Mesenchymal stem cell (in vitro differentiated cells and primary cell): ENCODE results near the gene ARRB1.
A peak's percentile ranks its signal among the peaks of the same experiment; 100 is the strongest.
"Not testable (repeated sequence)": the region's sequence is repeated elsewhere in the genome, so short reads cannot be mapped to it uniquely, and the experiment has no call there.

Source experiments
- DNase-seq: peaks from one replicate; pipeline ENCODE4 v3.0.0-alpha.2; 2013
- H2AFZ ChIP-seq: one replicate; pipeline ENCODE4 v1.6.1; 2013; ENCODE audit warnings: low read depth, mild to moderate bottlenecking, control low read depth, inconsistent platforms, low read length, moderate library complexity
- H2AK5ac ChIP-seq: 2 replicates; pipeline ENCODE4 v1.6.1; 2013; ENCODE audit warnings: low read length, moderate library complexity, mild to moderate bottlenecking, inconsistent platforms; ENCODE audit not compliant: severe bottlenecking
- H2BK120ac ChIP-seq: one replicate; pipeline ENCODE4 v1.6.1; 2013; ENCODE audit warnings: low read depth, mild to moderate bottlenecking, inconsistent platforms, low read length, moderate library complexity
- H2BK12ac ChIP-seq, 2 experiments: one replicate each; pipeline ENCODE4 v1.6.1; 2013; ENCODE audit warnings: inconsistent platforms in 2 of 2, low read length in 2 of 2, mild to moderate bottlenecking in 2 of 2, moderate library complexity in 2 of 2, control low read depth in 1 of 2
- H2BK15ac ChIP-seq: one replicate; pipeline ENCODE4 v1.6.1; 2013; ENCODE audit warnings: mild to moderate bottlenecking, low read depth, inconsistent platforms; ENCODE audit not compliant: poor library complexity, severe bottlenecking
- H2BK5ac ChIP-seq: 2 replicates; pipeline ENCODE4 v1.6.1; 2013; ENCODE audit warnings: low read depth, mild to moderate bottlenecking, low read length, control low read depth, inconsistent platforms; ENCODE audit not compliant: poor library complexity, severe bottlenecking
- H3K14ac ChIP-seq, 2 experiments: one replicate each; pipeline ENCODE4 v1.6.1; 2013; ENCODE audit warnings: inconsistent platforms in 2 of 2, low read length in 2 of 2, control low read depth in 1 of 2, mild to moderate bottlenecking in 1 of 2, moderate library complexity in 1 of 2
- H3K18ac ChIP-seq, 2 experiments: one replicate each; pipeline ENCODE4 v1.6.1; 2013; ENCODE audit warnings: inconsistent platforms in 2 of 2, low read length in 2 of 2, control low read depth in 1 of 2, low read depth in 1 of 2, mild to moderate bottlenecking in 1 of 2
- H3K23ac ChIP-seq, 2 experiments: one replicate each; pipeline ENCODE4 v1.6.1; 2013; ENCODE audit warnings: inconsistent platforms in 2 of 2, low read length in 2 of 2, mild to moderate bottlenecking in 2 of 2, moderate library complexity in 2 of 2, control low read depth in 1 of 2
- H3K27ac ChIP-seq: 2 replicates; pipeline ENCODE4 v1.5.1; 2013; ENCODE audit warnings: mild to moderate bottlenecking, moderate library complexity, low read length, control low read depth, inconsistent platforms; ENCODE audit not compliant: poor library complexity, severe bottlenecking
- H3K27me3 ChIP-seq, 2 experiments: 2 replicates each; pipeline versions ENCODE4 v1.6.1 to v1.7.0; 2013; ENCODE audit warnings: low read length in 2 of 2, mild to moderate bottlenecking in 2 of 2, moderate library complexity in 2 of 2, control low read depth in 1 of 2, inconsistent platforms in 1 of 2; ENCODE audit not compliant: control insufficient read depth in 1 of 2, insufficient read depth in 1 of 2
- H3K36me3 ChIP-seq, 2 experiments: 2 replicates each; pipeline versions ENCODE4 v1.6.1 to v1.7.0; 2013; ENCODE audit warnings: low read length in 2 of 2, control low read depth in 1 of 2, inconsistent platforms in 1 of 2, low read depth in 1 of 2, mild to moderate bottlenecking in 1 of 2; ENCODE audit not compliant: insufficient read depth in 2 of 2, control insufficient read depth in 1 of 2
- H3K4ac ChIP-seq, 2 experiments: one replicate each; pipeline ENCODE4 v1.6.1; 2013; ENCODE audit warnings: inconsistent platforms in 2 of 2, low read length in 2 of 2, mild to moderate bottlenecking in 2 of 2, moderate library complexity in 2 of 2, control low read depth in 1 of 2, low read depth in 1 of 2
- H3K4me1 ChIP-seq: 2 replicates; pipeline ENCODE4 v1.6.1; 2013; ENCODE audit warnings: low read depth, low read length, control low read depth; ENCODE audit not compliant: control insufficient read depth, insufficient read depth
- H3K4me2 ChIP-seq: 2 replicates; pipeline ENCODE4 v1.6.1; 2013; ENCODE audit warnings: low read length, mild to moderate bottlenecking, inconsistent platforms; ENCODE audit not compliant: poor library complexity, severe bottlenecking
- H3K4me3 ChIP-seq, 2 experiments: 2 replicates each; pipeline versions ENCODE4 v1.5.1 to v1.7.0; 2013; ENCODE audit warnings: low read length in 2 of 2, mild to moderate bottlenecking in 2 of 2, control low read depth in 1 of 2, low read depth in 1 of 2; ENCODE audit not compliant: insufficient read depth in 1 of 2
- H3K79me1 ChIP-seq: replicated peaks from 2 replicates; pipeline ENCODE4 v1.6.1; 2013; ENCODE audit warnings: mild to moderate bottlenecking, control low read depth, low read length, inconsistent platforms; ENCODE audit not compliant: poor library complexity, severe bottlenecking
- H3K9ac ChIP-seq: 2 replicates; pipeline ENCODE4 v1.7.0; 2013; ENCODE audit warnings: mild to moderate bottlenecking, low read length, moderate library complexity
- H3K9me3 ChIP-seq: 2 replicates; pipeline ENCODE4 v1.7.0; 2013; ENCODE audit warnings: mild to moderate bottlenecking, low read length; ENCODE audit not compliant: control insufficient read depth
- H4K8ac ChIP-seq: one replicate; pipeline ENCODE4 v1.6.1; 2013; ENCODE audit warnings: inconsistent platforms, mild to moderate bottlenecking, low read length, moderate library complexity
- H4K91ac ChIP-seq: one replicate; pipeline ENCODE4 v1.6.1; 2013; ENCODE audit warnings: mild to moderate bottlenecking, low read length, inconsistent platforms
- WGBS: methylation state at CpG from one replicate; pipeline ENCODE4 v1.1.7; 2013; ENCODE audit warnings: mixed read lengths; 5-methylcytosine and 5-hydroxymethylcytosine counted together

Gene ARRB1

GRCh38 chr11:75334402-75334891 lies 17.0 kb downstream of the ARRB1 start:
- Histone ChIP-seq H3K4ac (peak overlapping the region; percentile 56 to 83), H3K27ac (peak overlapping the region; percentile 20), H3K79me1 (peaks cover 35% of the 10 kb centered on the region), H2AFZ (no peak overlapping the region), H3K4me3 (no peak overlapping the region), H3K9ac (peak overlapping the region; percentile 41), H3K36me3 (no peaks in the 10 kb centered on the region), H3K4me1 (peaks cover 47% of the 10 kb centered on the region), H2BK120ac (peak overlapping the region; percentile 80), H3K4me2 (no peak overlapping the region), H3K9me3 (no peaks in the 10 kb centered on the region), H3K27me3 (no peaks in the 10 kb centered on the region), H4K8ac (peak overlapping the region; percentile 71), H2BK12ac (peak overlapping the region; percentile 62 to 85), H4K91ac (peak overlapping the region; percentile 86), H3K18ac (peak overlapping the region; percentile 41 to 84), H3K23ac (no peak overlapping the region), H3K14ac (peak overlapping the region in 1 of 2 experiments; percentile 35), H2AK5ac (peak overlapping the region; percentile 57), H2BK15ac (peak overlapping the region; percentile 8), H2BK5ac (no peak overlapping the region)
- DNase-seq = no peak
- WGBS = 82% methylated on average over 2 of the region's 2 CpGs

GRCh38 chr11:75333807-75334140 lies 17.7 kb downstream of the ARRB1 start:
- Histone ChIP-seq H3K14ac (peak overlapping the region in 1 of 2 experiments; percentile 98), H3K9ac (no peak overlapping the region), H3K23ac (peak overlapping the region in 1 of 2 experiments; percentile 2), H2BK5ac (no peak overlapping the region), H4K91ac (peak overlapping the region; percentile 95), H3K4me1 (peaks cover 48% of the 10 kb centered on the region), H3K4ac (peak overlapping the region; percentile 71 to 87), H2BK120ac (peak overlapping the region; percentile 65), H3K4me3 (no peak overlapping the region), H2BK12ac (peak overlapping the region; percentile 90 to 96), H3K4me2 (no peak overlapping the region), H3K27ac (no peak overlapping the region), H4K8ac (peak overlapping the region; percentile 89), H2AK5ac (no peak overlapping the region), H2AFZ (no peak overlapping the region), H3K36me3 (no peaks in the 10 kb centered on the region), H2BK15ac (peak overlapping the region; percentile 97), H3K18ac (peak overlapping the region; percentile 93 to 97), H3K9me3 (no peaks in the 10 kb centered on the region), H3K79me1 (peaks cover 32% of the 10 kb centered on the region), H3K27me3 (no peaks in the 10 kb centered on the region)
- WGBS = 85% methylated on average over 7 of the region's 7 CpGs
- no peak for DNase-seq

- no peaks in the 10 kb centered on the region for H3K36me3 ChIP-seq
- H3K4me1 ChIP-seq = peaks cover 49% of the 10 kb centered on the region
- H2BK15ac ChIP-seq = peak overlapping the region; percentile 23
- no peak overlapping the region for H2BK5ac ChIP-seq
- H4K91ac ChIP-seq = no peak overlapping the region
- H2BK12ac ChIP-seq = peak overlapping the region; percentile 90 to 96
- no peak overlapping the region for H2AK5ac ChIP-seq
- H3K9ac ChIP-seq = no peak overlapping the region
- DNase-seq = no peak
- peaks cover 32% of the 10 kb centered on the region for H3K79me1 ChIP-seq
- no peak overlapping the region for H3K4me3 ChIP-seq
- H3K4ac ChIP-seq = peak overlapping the region in 1 of 2 experiments; percentile 52
- no peak overlapping the region for H3K14ac ChIP-seq
- H4K8ac ChIP-seq = peak overlapping the region; percentile 89
- H3K4me2 ChIP-seq = no peak overlapping the region
- no peak overlapping the region for H3K23ac ChIP-seq
- H3K18ac ChIP-seq = peak overlapping the region; percentile 72 to 97
- H3K27ac ChIP-seq = no peak overlapping the region
- 77% methylated on average over 7 of the region's 8 CpGs for WGBS
- no peak overlapping the region for H2AFZ ChIP-seq
- no peak overlapping the region for H2BK120ac ChIP-seq
- H3K9me3 ChIP-seq = no peaks in the 10 kb centered on the region
- H3K27me3 ChIP-seq = no peaks in the 10 kb centered on the region
Observed at GRCh38 chr11:75333022-75333806, 18.2 kb downstream of the ARRB1 start.

GRCh38 chr11:75331761-75332160 lies 19.7 kb downstream of the ARRB1 start:
- WGBS = 74% methylated on average over 9 of the region's 9 CpGs
- H2AFZ ChIP-seq, H3K36me3 ChIP-seq, H3K9ac ChIP-seq, H3K14ac ChIP-seq, H2BK5ac ChIP-seq, H3K4me2 ChIP-seq, DNase-seq, H3K9me3 ChIP-seq, H3K4me3 ChIP-seq, H3K23ac ChIP-seq, H3K27ac ChIP-seq, H3K27me3 ChIP-seq, H2BK120ac ChIP-seq, H4K8ac ChIP-seq, H2AK5ac ChIP-seq, H2BK15ac ChIP-seq, H4K91ac ChIP-seq: not testable (repeated sequence)
- Histone ChIP-seq H3K4ac (peak overlapping the region in 1 of 2 experiments; percentile 68), H3K79me1 (peaks cover 29% of the 10 kb centered on the region), H3K4me1 (peaks cover 41% of the 10 kb centered on the region), H3K18ac (peak overlapping the region in 1 of 2 experiments; percentile 59), H2BK12ac (peak overlapping the region in 1 of 2 experiments; percentile 73)
